Caco-2 (cell line): Measurements from ENCODE around the gene GGT7. TPM values are rescaled to one million over a fixed set of nuclear protein-coding genes. Genes with fewer than 3 reads are reported as not detected.

Experiments used
- BruUV-seq: library from RNA; stranded (reverse); fragments of 400-500 nt; replicated peaks from 2 replicates; lab custom pipeline; 2021; lab: Mats Ljungman, UMichigan
- CTCF ChIA-PET: fragments of 300-600 bp; sonication (Branson Sonifier 250); formaldehyde crosslinking; loops from one replicate; lab custom pipeline; 2022; ENCODE audit warnings: antibody characterized with exemption; lab: Charles Lee
- POLR2A ChIA-PET: fragments of 300-600 bp; sonication (Branson Sonifier 250); formaldehyde crosslinking; loops from one replicate; lab custom pipeline; 2022; ENCODE audit warnings: antibody characterized with exemption; lab: Charles Lee
- DNase-seq, 2 experiments: peaks; one replicate each; pipeline versions ENCODE4 v3.0.0 to v3.0.0-alpha.2; 2020 to 2022
- H3K27me3 ChIP-seq: replicated peaks from 2 replicates; pipeline ENCODE4 v1.6.0; 2011; ENCODE audit warnings: low read length; ENCODE audit not compliant: control insufficient read depth, insufficient read depth
- H3K36me3 ChIP-seq: 2 replicates; pipeline ENCODE4 v1.5.1; 2011; ENCODE audit warnings: low read length; ENCODE audit not compliant: control insufficient read depth, insufficient read depth
- H3K4me1 ChIP-seq: fragments of 250-450 bp; sonication (Bioruptor Pico); 2 replicates; pipeline ENCODE4 v1.5.1; 2020; ENCODE audit warnings: mild to moderate bottlenecking
- H3K4me3 ChIP-seq: 2 replicates; pipeline ENCODE4 v1.5.1; 2011; ENCODE audit warnings: low read depth, mild to moderate bottlenecking, control low read depth, low read length
- H3K9me3 ChIP-seq: fragments of 250-450 bp; sonication (Bioruptor Pico); 2 replicates; pipeline ENCODE4 v1.5.1; 2020; ENCODE audit warnings: mild to moderate bottlenecking, moderate library complexity
- H3K27ac Mint-ChIP-seq: one replicate; pipeline ENCODE4 v1.8.0; 2022; ENCODE audit warnings: mixed read lengths; ENCODE audit not compliant: unreplicated experiment
- H3K27me3 Mint-ChIP-seq: one replicate; pipeline ENCODE4 v1.8.0; 2022; ENCODE audit warnings: mixed read lengths; ENCODE audit not compliant: insufficient read depth, unreplicated experiment
- H3K36me3 Mint-ChIP-seq: one replicate; pipeline ENCODE4 v1.8.0; 2022; ENCODE audit warnings: mild to moderate bottlenecking, mixed read lengths; ENCODE audit not compliant: insufficient read depth, unreplicated experiment
- H3K4me1 Mint-ChIP-seq: one replicate; pipeline ENCODE4 v1.8.0; 2022; ENCODE audit warnings: low read depth, mixed read lengths; ENCODE audit not compliant: unreplicated experiment
- H3K4me3 Mint-ChIP-seq: one replicate; pipeline ENCODE4 v1.8.0; 2022; ENCODE audit warnings: mild to moderate bottlenecking, moderate library complexity, mixed read lengths; ENCODE audit not compliant: unreplicated experiment
- H3K9me3 Mint-ChIP-seq: one replicate; pipeline ENCODE4 v1.8.0; 2022; ENCODE audit warnings: mixed read lengths; ENCODE audit not compliant: unreplicated experiment
- intact Hi-C: fragments of 100-400 bp; cut with micrococcal nuclease; formaldehyde crosslinking; loops from one replicate; pipeline ENCODE4 v1.10.0; 2022; ENCODE audit not compliant: unreplicated experiment
- total RNA-seq: library from RNA; stranded (reverse); gene quantifications from 2 replicates; pipeline ENCODE4 v1.2.3, GENCODE V29; 2022
- TF ChIP-seq, protein P1 (sequence below), 2 experiments: fragments of 200-600 bp in 1 of 2; IDR thresholded peaks; 1 replicate in 1 of 2; 2 replicates in 1 of 2; pipeline versions ENCODE4 v1.5.1 to v1.8.0; 2011 to 2022; ENCODE audit warnings: antibody characterized with exemption in 1 of 2, control low read depth in 1 of 2, inconsistent platforms in 1 of 2, low read depth in 1 of 2, low read length in 1 of 2, mild to moderate bottlenecking in 1 of 2, moderate library complexity in 1 of 2; ENCODE audit not compliant: insufficient read depth in 1 of 2, severe bottlenecking in 1 of 2, unreplicated experiment in 1 of 2

Gene GGT7
- total RNA-seq, 1 experiment from 2014 or later: 46.2 TPM

DNA sequence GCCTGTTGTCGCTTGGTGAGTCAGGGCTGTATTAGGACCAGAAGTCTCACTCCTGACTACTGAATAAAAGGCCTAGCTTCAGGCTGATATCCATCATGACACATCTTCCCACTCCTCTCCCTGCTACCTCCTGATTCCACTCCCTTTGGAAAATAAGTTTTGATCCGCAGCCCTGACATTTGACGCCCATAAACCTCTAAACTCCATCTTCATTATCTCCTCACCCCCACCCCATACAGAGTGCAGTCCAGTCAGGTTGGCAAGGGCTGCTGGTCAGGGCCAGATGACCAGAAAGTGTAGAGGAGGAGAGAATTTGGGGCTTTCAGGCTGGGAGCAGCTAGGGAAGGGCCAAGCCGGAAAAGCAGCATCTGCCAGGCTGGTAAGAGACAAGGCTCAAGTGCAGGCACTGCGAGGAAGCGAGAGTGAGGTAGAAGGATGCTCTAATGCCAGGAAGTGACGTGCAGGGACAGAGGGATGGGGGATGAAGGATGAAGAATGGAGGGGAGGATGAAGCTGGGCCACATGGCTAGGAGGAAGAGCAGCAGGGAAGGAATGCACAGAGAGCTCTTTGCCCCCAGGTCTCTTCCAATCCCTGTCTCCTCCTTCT is 1.2 kb downstream of the GGT7 start:
- TF ChIP-seq, protein P1, sequence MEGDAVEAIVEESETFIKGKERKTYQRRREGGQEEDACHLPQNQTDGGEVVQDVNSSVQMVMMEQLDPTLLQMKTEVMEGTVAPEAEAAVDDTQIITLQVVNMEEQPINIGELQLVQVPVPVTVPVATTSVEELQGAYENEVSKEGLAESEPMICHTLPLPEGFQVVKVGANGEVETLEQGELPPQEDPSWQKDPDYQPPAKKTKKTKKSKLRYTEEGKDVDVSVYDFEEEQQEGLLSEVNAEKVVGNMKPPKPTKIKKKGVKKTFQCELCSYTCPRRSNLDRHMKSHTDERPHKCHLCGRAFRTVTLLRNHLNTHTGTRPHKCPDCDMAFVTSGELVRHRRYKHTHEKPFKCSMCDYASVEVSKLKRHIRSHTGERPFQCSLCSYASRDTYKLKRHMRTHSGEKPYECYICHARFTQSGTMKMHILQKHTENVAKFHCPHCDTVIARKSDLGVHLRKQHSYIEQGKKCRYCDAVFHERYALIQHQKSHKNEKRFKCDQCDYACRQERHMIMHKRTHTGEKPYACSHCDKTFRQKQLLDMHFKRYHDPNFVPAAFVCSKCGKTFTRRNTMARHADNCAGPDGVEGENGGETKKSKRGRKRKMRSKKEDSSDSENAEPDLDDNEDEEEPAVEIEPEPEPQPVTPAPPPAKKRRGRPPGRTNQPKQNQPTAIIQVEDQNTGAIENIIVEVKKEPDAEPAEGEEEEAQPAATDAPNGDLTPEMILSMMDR (IDR thresholded peaks at IDR 0.05; ENCODE audit: insufficient read depth in 1 of 2, low read depth in 1 of 2, low read length in 1 of 2, severe bottlenecking in 1 of 2, unreplicated experiment in 1 of 2): no peak

DNA sequence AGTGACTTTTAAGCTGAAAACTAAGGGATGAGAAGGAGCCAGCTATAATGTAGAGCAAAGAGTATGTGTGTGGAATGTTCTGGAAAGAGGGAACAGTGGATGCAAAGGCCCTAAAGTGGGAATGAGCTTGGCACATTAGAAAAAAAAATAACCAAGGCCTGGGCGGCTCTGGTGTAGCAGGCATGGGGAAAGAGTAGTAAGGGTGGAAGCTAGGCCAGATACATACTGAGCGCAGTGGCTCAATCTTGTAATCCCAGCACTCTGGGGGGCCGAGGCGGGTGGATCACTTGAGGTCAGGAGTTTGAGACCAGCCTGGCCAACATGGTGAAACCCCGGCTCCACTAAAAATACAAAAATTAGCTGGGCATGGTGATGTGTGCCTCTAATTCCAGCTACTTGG is 8.4 kb downstream of the GGT7 start:
- no peaks in the 10 kb centered on the region for H3K27me3 ChIP-seq
- H3K36me3 Mint-ChIP-seq: no peaks in the 10 kb centered on the region
- intact Hi-C loops: no loop called here
- no peak for DNase-seq
- TF ChIP-seq, protein P1 (IDR thresholded peaks at IDR 0.05; ENCODE audit: insufficient read depth in 1 of 2, low read depth in 1 of 2, low read length in 1 of 2, severe bottlenecking in 1 of 2, unreplicated experiment in 1 of 2): no peak
- no peaks in the 10 kb centered on the region for H3K27me3 Mint-ChIP-seq
- no TSS peak for BruUV-seq
- no peaks in the 10 kb centered on the region for H3K9me3 ChIP-seq
- no peaks in the 10 kb centered on the region for H3K4me1 Mint-ChIP-seq
- H3K9me3 Mint-ChIP-seq: no peaks in the 10 kb centered on the region
- peaks cover 2% of the 10 kb centered on the region; the same call in 1 of the 2 replicates for H3K36me3 ChIP-seq
- no peak overlapping the region for H3K4me3 Mint-ChIP-seq
- POLR2A ChIA-PET: interaction anchor here (0.6 to 1.0 kb wide), 2 partner anchors 39 to 284 kb away, joined by 3 to 4 read pairs; partner anchors contain the start of gene NCOA6
- no peak overlapping the region for H3K4me3 ChIP-seq
- no peak overlapping the region for H3K27ac Mint-ChIP-seq
- no peaks in the 10 kb centered on the region for H3K4me1 ChIP-seq
- CTCF ChIA-PET: interaction anchor here (0.9 kb wide), 1 partner anchor 10 kb away, joined by 3 read pairs; no protein-coding TSS in a partner anchor

More for the DNA sequence above, 1.2 kb downstream of the GGT7 start:
- Histone ChIP-seq H3K36me3 (no peaks in the 10 kb centered on the region), H3K9me3 (no peaks in the 10 kb centered on the region), H3K4me1 (peaks cover 33% of the 10 kb centered on the region), H3K4me3 (no peak overlapping the region), H3K27me3 (no peaks in the 10 kb centered on the region)
- Mint-ChIP-seq H3K27me3 (no peaks in the 10 kb centered on the region), H3K36me3 (peaks cover 22% of the 10 kb centered on the region), H3K4me1 (peaks cover 48% of the 10 kb centered on the region), H3K27ac (no peak overlapping the region), H3K9me3 (no peaks in the 10 kb centered on the region), H3K4me3 (peak overlapping the region; percentile 86)
- POLR2A ChIA-PET: no interaction called here
- CTCF ChIA-PET: interaction anchor here (0.6 to 7.1 kb wide), 4 partner anchors 65 to 847 kb away, joined by 3 to 331 read pairs (median 4); partner anchors contain the start of genes GSS and MYH7B
- BruUV-seq: no TSS peak
- no peak for DNase-seq
- intact Hi-C loops: loop anchor here (5.0 kb wide), 1 partner anchor 131 kb away; no protein-coding TSS in a partner anchor

DNA sequence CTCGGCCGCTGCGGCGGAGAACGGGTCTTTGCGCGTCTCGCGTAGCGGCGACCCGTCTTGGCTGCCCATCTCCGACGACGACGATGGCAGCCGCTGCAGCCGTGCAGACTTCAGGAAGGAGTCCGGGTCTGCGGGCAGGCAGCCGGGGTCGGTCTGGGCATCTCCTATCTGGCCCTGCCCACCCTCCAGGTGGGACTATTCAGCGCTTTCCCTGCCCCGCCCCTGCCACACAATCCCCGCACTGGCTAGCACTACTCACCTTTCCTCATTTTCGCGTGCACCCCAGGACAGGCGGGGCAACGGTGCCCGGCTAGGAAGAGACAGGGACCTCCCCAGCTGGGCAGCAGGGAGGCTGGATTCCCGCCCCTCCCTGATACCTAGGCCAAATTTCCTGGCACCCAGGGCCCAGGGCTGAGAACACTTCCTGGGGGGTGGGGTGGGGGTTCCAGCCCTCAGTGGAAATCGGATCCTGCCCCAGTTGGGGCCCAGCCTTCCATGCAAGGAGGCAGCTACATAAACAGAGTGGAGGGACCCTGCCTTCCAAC is 9.2 kb downstream of the GGT7 start:
- H3K4me3 Mint-ChIP-seq: no peak overlapping the region
- no peaks in the 10 kb centered on the region for H3K4me1 Mint-ChIP-seq
- no peaks in the 10 kb centered on the region for H3K36me3 Mint-ChIP-seq
- no peak for DNase-seq
- H3K27me3 ChIP-seq: no peaks in the 10 kb centered on the region
- no peaks in the 10 kb centered on the region for H3K4me1 ChIP-seq
- no peaks in the 10 kb centered on the region for H3K27me3 Mint-ChIP-seq
- no peak overlapping the region for H3K4me3 ChIP-seq
- ChIA-PET POLR2A (no interaction called here), CTCF (interaction anchor here (0.9 to 1.0 kb wide), 2 partner anchors 11 to 13 kb away, joined by 3 read pairs; no protein-coding TSS in a partner anchor)
- peaks cover 2% of the 10 kb centered on the region; the same call in 1 of the 2 replicates for H3K36me3 ChIP-seq
- no peak overlapping the region for H3K27ac Mint-ChIP-seq
- H3K9me3 Mint-ChIP-seq: no peaks in the 10 kb centered on the region
- no TSS peak for BruUV-seq
- intact Hi-C loops: no loop called here
- H3K9me3 ChIP-seq: no peaks in the 10 kb centered on the region
- TF ChIP-seq, protein P1 (IDR thresholded peaks at IDR 0.05; ENCODE audit: insufficient read depth in 1 of 2, low read depth in 1 of 2, low read length in 1 of 2, severe bottlenecking in 1 of 2, unreplicated experiment in 1 of 2): no peak
